Measurements from ENCODE around the gene LRRC34. TPM values are rescaled to one million over a fixed set of nuclear protein-coding genes. Genes with fewer than 3 reads are reported as not detected.

LRRC34 gene
- total and polyA plus RNA-seq, 8 donors = 2.4 to 15.3 (median 12.5) TPM

GRCh38 chr3:169759256-169759655, 53.4 kb downstream of the LRRC34 start:
- no peak for ATAC-seq
- no peak overlapping the region for H3K27ac ChIP-seq
- H3K4me1 ChIP-seq = peaks cover 0 to 15% of the 10 kb centered on the region in 2 donors
- intact Hi-C loops (cut with DNase I) = no loop called here
- DNase-seq = no peak
- no peak for TF ChIP-seq CTCF (IDR thresholded peaks at IDR 0.05)
- H3K27me3 ChIP-seq = no peaks in the 10 kb centered on the region
- H3K4me3 ChIP-seq = no peak overlapping the region
- no peaks in the 10 kb centered on the region for H3K9me3 ChIP-seq
- H3K36me3 ChIP-seq = no peaks in the 10 kb centered on the region

- Histone ChIP-seq H3K4me1 (peaks cover 0 to 7% of the 10 kb centered on the region in 2 donors), H3K27me3 (no peaks in the 10 kb centered on the region), H3K27ac (no peak overlapping the region), H3K4me3 (no peak overlapping the region), H3K9me3 (no peaks in the 10 kb centered on the region), H3K36me3 (no peaks in the 10 kb centered on the region)
- ATAC-seq = no peak
- TF ChIP-seq CTCF (IDR thresholded peaks at IDR 0.05) = no peak
- intact Hi-C loops (cut with DNase I) = no loop called here
- DNase-seq = no peak
These were observed 54.2 kb downstream of the LRRC34 start for GRCh38 chr3:169758359-169758994.

- DNase-seq (no peak), ATAC-seq (no peak)
- intact Hi-C loops (cut with DNase I) = no loop called here
- Histone ChIP-seq H3K36me3 (no peaks in the 10 kb centered on the region), H3K4me3 (no peak overlapping the region), H3K9me3 (no peaks in the 10 kb centered on the region), H3K4me1 (no peaks in the 10 kb centered on the region), H3K27me3 (no peaks in the 10 kb centered on the region), H3K27ac (no peak overlapping the region)
- TF ChIP-seq CTCF (IDR thresholded peaks at IDR 0.05) = no peak
These were observed 57.2 kb downstream of the LRRC34 start for GRCh38 chr3:169755488-169755887.

- Histone ChIP-seq H3K9me3 (no peaks in the 10 kb centered on the region), H3K27ac (no peak overlapping the region), H3K4me3 (no peak overlapping the region), H3K36me3 (no peaks in the 10 kb centered on the region), H3K27me3 (peaks cover 0 to 4% of the 10 kb centered on the region in 2 donors), H3K4me1 (no peaks in the 10 kb centered on the region)
- ATAC-seq (no peak), DNase-seq (no peak)
- TF ChIP-seq CTCF (IDR thresholded peaks at IDR 0.05) = no peak
- intact Hi-C loops (cut with DNase I) = no loop called here
These were observed 58.0 kb downstream of the LRRC34 start for GRCh38 chr3:169754711-169755110.

GRCh38 chr3:169751875-169752274, 60.8 kb downstream of the LRRC34 start:
- DNase-seq = no peak
- H3K9me3 ChIP-seq = no peaks in the 10 kb centered on the region
- ATAC-seq = no peak
- H3K27me3 ChIP-seq = peaks cover 0 to 17% of the 10 kb centered on the region in 2 donors
- no peak for TF ChIP-seq CTCF (IDR thresholded peaks at IDR 0.05)
- no peaks in the 10 kb centered on the region for H3K4me1 ChIP-seq
- H3K4me3 ChIP-seq = no peak overlapping the region
- H3K36me3 ChIP-seq = no peaks in the 10 kb centered on the region
- intact Hi-C loops (cut with DNase I) = no loop called here
- H3K27ac ChIP-seq = no peak overlapping the region
